BE2C (cell line): ENCODE measurements around the gene PRKACB.

ENCODE experiments used
- DNase-seq: peaks from one replicate; pipeline ENCODE4 v3.0.0-alpha.2; 2020
- H3K27me3 ChIP-seq: fragments of 250-450 bp; sonication (Bioruptor Pico); 2 replicates; pipeline ENCODE4 v1.5.1; 2020; ENCODE audit warnings: mild to moderate bottlenecking
- H3K36me3 ChIP-seq: fragments of 250-450 bp; sonication (Bioruptor Pico); 2 replicates; pipeline ENCODE4 v1.5.1; 2020; ENCODE audit warnings: mild to moderate bottlenecking
- H3K4me1 ChIP-seq: fragments of 250-450 bp; sonication (Bioruptor Pico); 2 replicates; pipeline ENCODE4 v1.5.1; 2020
- H3K4me3 ChIP-seq: 2 replicates; pipeline ENCODE4 v1.5.1; 2011; ENCODE audit warnings: low read depth, low read length
- H3K9me3 ChIP-seq: fragments of 250-450 bp; sonication (Bioruptor Pico); 2 replicates; pipeline ENCODE4 v1.5.1; 2020
- CTCF ChIP-seq: IDR thresholded peaks from 2 replicates; pipeline ENCODE4 v1.5.1; 2012; ENCODE audit warnings: mild to moderate bottlenecking, low read depth, low read length

PRKACB gene

GRCh38 chr1:84269306-84269705 lies 125.2 kb downstream of the PRKACB start:
- no peak for DNase-seq

GRCh38 chr1:84271441-84272151 lies 127.5 kb downstream of the PRKACB start:
- H3K4me1 ChIP-seq: no peaks in the 10 kb centered on the region
- no peaks in the 10 kb centered on the region for H3K36me3 ChIP-seq
- no peaks in the 10 kb centered on the region for H3K27me3 ChIP-seq
- no peaks in the 10 kb centered on the region for H3K9me3 ChIP-seq
- no peak for TF ChIP-seq CTCF
- H3K4me3 ChIP-seq: no peak overlapping the region
- no peak for DNase-seq

More at GRCh38 chr1:84269306-84269705, 125.2 kb downstream of the PRKACB start:
- Histone ChIP-seq H3K9me3 (no peaks in the 10 kb centered on the region), H3K4me3 (no peak overlapping the region), H3K36me3 (no peaks in the 10 kb centered on the region), H3K27me3 (no peaks in the 10 kb centered on the region), H3K4me1 (no peaks in the 10 kb centered on the region)
- TF ChIP-seq CTCF: no peak

GRCh38 chr1:84272401-84272800 lies 128.3 kb downstream of the PRKACB start:
- TF ChIP-seq CTCF: no peak
- no peaks in the 10 kb centered on the region for H3K4me1 ChIP-seq
- DNase-seq: no peak
- H3K9me3 ChIP-seq: no peaks in the 10 kb centered on the region
- H3K36me3 ChIP-seq: no peaks in the 10 kb centered on the region
- no peaks in the 10 kb centered on the region for H3K27me3 ChIP-seq
- H3K4me3 ChIP-seq: no peak overlapping the region

- Histone ChIP-seq H3K4me3 (no peak overlapping the region), H3K4me1 (no peaks in the 10 kb centered on the region), H3K36me3 (no peaks in the 10 kb centered on the region), H3K27me3 (no peaks in the 10 kb centered on the region), H3K9me3 (no peaks in the 10 kb centered on the region)
- DNase-seq: no peak
- no peak for TF ChIP-seq CTCF
These were observed 133.4 kb downstream of the PRKACB start for GRCh38 chr1:84277343-84278059.

- no peak overlapping the region for H3K4me3 ChIP-seq
- TF ChIP-seq CTCF: no peak
- no peak for DNase-seq
- H3K36me3 ChIP-seq: no peaks in the 10 kb centered on the region
- no peaks in the 10 kb centered on the region for H3K9me3 ChIP-seq
- no peaks in the 10 kb centered on the region for H3K4me1 ChIP-seq
- H3K27me3 ChIP-seq: no peaks in the 10 kb centered on the region
These were observed 134.8 kb downstream of the PRKACB start for GRCh38 chr1:84278905-84279304.

- DNase-seq: no peak
- Histone ChIP-seq H3K36me3 (no peaks in the 10 kb centered on the region), H3K27me3 (no peaks in the 10 kb centered on the region)
These were observed 136.8 kb downstream of the PRKACB start for GRCh38 chr1:84280912-84281311.

More at GRCh38 chr1:84280912-84281311, 136.8 kb downstream of the PRKACB start:
- Histone ChIP-seq H3K4me1 (no peaks in the 10 kb centered on the region), H3K4me3 (no peak overlapping the region), H3K9me3 (no peaks in the 10 kb centered on the region)
- TF ChIP-seq CTCF: no peak
